HCT116 (cell line): ENCODE measurements around the gene CARMIL1. TPM values are rescaled to one million over a fixed set of nuclear protein-coding genes. Genes with fewer than 3 reads are reported as not detected.

Experiments
- ATAC-seq: fragments of 200-7000 bp; cut with Tn5 transposase; 2 replicates; pipeline ENCODE4 v1.9.1; 2020; ENCODE audit warnings: mild to moderate bottlenecking, moderate library complexity
- BruUV-seq: library from RNA; stranded (reverse); fragments of 400-500 nt; replicated peaks from 2 replicates; lab custom pipeline; 2021; lab: Mats Ljungman, UMichigan
- CTCF ChIA-PET: fragments of 300-600 bp; sonication (Branson Sonifier 250); formaldehyde crosslinking; loops from one replicate; lab custom pipeline; 2021; ENCODE audit warnings: antibody characterized with exemption; lab: Charles Lee
- POLR2A ChIA-PET: fragments of 300-600, 350-600 bp; sonication (Branson Sonifier 250); formaldehyde crosslinking; loops from one replicate; lab custom pipeline; 2021; ENCODE audit warnings: antibody characterized with exemption; lab: Charles Lee
- RAD21 ChIA-PET, 2 experiments: fragments of 300-600 bp; sonication (Branson Sonifier 250); formaldehyde crosslinking; loops; one replicate each; lab custom pipeline; 2023; ENCODE audit warnings: low total read pairs in 2 of 2; ENCODE audit not compliant: uncharacterized antibody in 2 of 2, unreplicated experiment in 2 of 2, low non-redundant PET in 1 of 2; lab: Charles Lee
- DNase-seq: peaks from one replicate; pipeline ENCODE4 v3.0.0-alpha.2; 2010; ENCODE audit warnings: low read depth, low spot score
- H2AFZ ChIP-seq: fragments of 200-600 bp; shearing (Covaris generic), sonication (generic); 2 replicates; pipeline ENCODE4 v1.6.1; 2017; ENCODE audit warnings: low read depth, mixed run types, mixed read lengths, antibody characterized with exemption, low read length; ENCODE audit not compliant: poor library complexity, severe bottlenecking
- H3K27ac ChIP-seq: 2 replicates; pipeline ENCODE4 v1.5.1; 2012; ENCODE audit warnings: low read depth, low read length
- H3K27me3 ChIP-seq: fragments of 200-600 bp; sonication (generic); 2 replicates; pipeline ENCODE4 v1.6.1; 2016; ENCODE audit warnings: mixed run types, low read length, mixed read lengths; ENCODE audit not compliant: insufficient read depth
- H3K36me3 ChIP-seq, 2 experiments: fragments of 200-500 bp in 1 of 2; fragments of 200-600 bp in 1 of 2; sonication (Bioruptor generic) in 1 of 2; sonication (generic) in 1 of 2; 2 replicates each; pipeline versions ENCODE4 v1.5.1 to v1.6.1; 2014 to 2016; ENCODE audit warnings: low read length in 2 of 2, inconsistent platforms in 1 of 2, mixed read lengths in 1 of 2, mixed run types in 1 of 2; ENCODE audit not compliant: insufficient read depth in 2 of 2, control insufficient read depth in 1 of 2
- H3K4me1 ChIP-seq, 2 experiments: fragments of 200-600 bp in 1 of 2; sonication (generic) in 1 of 2; 2 replicates each; pipeline versions ENCODE4 v1.5.1 to v1.6.1; 2012 to 2017; ENCODE audit warnings: low read length in 2 of 2, inconsistent platforms in 1 of 2, mild to moderate bottlenecking in 1 of 2, mixed read lengths in 1 of 2, mixed run types in 1 of 2, moderate library complexity in 1 of 2; ENCODE audit not compliant: insufficient read depth in 2 of 2, control insufficient read depth in 1 of 2
- H3K4me2 ChIP-seq: fragments of 200-600 bp; sonication (generic); 2 replicates; pipeline ENCODE4 v1.6.1; 2017; ENCODE audit warnings: mixed run types, low read length, mixed read lengths
- H3K4me3 ChIP-seq, 2 experiments: fragments of 200-600 bp in 1 of 2; sonication (generic) in 1 of 2; replicated peaks in 1 of 2; 2 replicates each; pipeline ENCODE4 v1.5.1; 2011 to 2016; ENCODE audit warnings: low read length in 2 of 2, control low read depth in 1 of 2, low read depth in 1 of 2, mild to moderate bottlenecking in 1 of 2, mixed read lengths in 1 of 2, mixed run types in 1 of 2
- H3K79me2 ChIP-seq: fragments of 200-600 bp; sonication (generic); 2 replicates; pipeline ENCODE4 v1.6.1; 2017; ENCODE audit warnings: mild to moderate bottlenecking, mixed run types, low read length, moderate library complexity, mixed read lengths; ENCODE audit not compliant: insufficient read depth
- H3K9ac ChIP-seq: fragments of 200-600 bp; sonication (generic); 2 replicates; pipeline ENCODE4 v1.6.1; 2016; ENCODE audit warnings: low read length, mixed read lengths
- H3K9me2 ChIP-seq: fragments of 200-600 bp; sonication (generic), shearing (Covaris generic); 2 replicates; pipeline ENCODE4 v1.6.1; 2017; ENCODE audit warnings: mixed run types, mild to moderate bottlenecking, moderate library complexity; ENCODE audit not compliant: insufficient read depth
- H3K9me3 ChIP-seq, 2 experiments: fragments of 200-500 bp in 1 of 2; fragments of 200-600 bp in 1 of 2; sonication (Bioruptor generic) in 1 of 2; sonication (generic) in 1 of 2; 2 replicates each; pipeline ENCODE4 v1.6.1; 2014 to 2017; ENCODE audit warnings: low read length in 2 of 2, mixed read lengths in 2 of 2, inconsistent platforms in 1 of 2, low read depth in 1 of 2, mild to moderate bottlenecking in 1 of 2, mixed run types in 1 of 2, moderate library complexity in 1 of 2; ENCODE audit not compliant: control insufficient read depth in 1 of 2, insufficient read depth in 1 of 2
- H4K20me1 ChIP-seq: fragments of 200-600 bp; sonication (generic), shearing (Covaris generic); 2 replicates; pipeline ENCODE4 v1.6.1; 2017; ENCODE audit warnings: mixed run types, mild to moderate bottlenecking, moderate library complexity; ENCODE audit not compliant: insufficient read depth
- ATF3 ChIP-seq: IDR thresholded peaks from 2 replicates; pipeline ENCODE4 v1.6.1; 2012
- CBX3 ChIP-seq: IDR thresholded peaks from 2 replicates; pipeline ENCODE4 v1.6.1; 2012; ENCODE audit warnings: low read depth
- CEBPB ChIP-seq: IDR thresholded peaks from 2 replicates; pipeline ENCODE4 v1.6.1; 2012; ENCODE audit warnings: low read depth
- ELF1 ChIP-seq: IDR thresholded peaks from 2 replicates; pipeline ENCODE4 v1.6.1; 2012; ENCODE audit warnings: low read depth, borderline replicate concordance
- EZH2 ChIP-seq: fragments of 200-600 bp; sonication (generic); IDR thresholded peaks from 2 replicates; pipeline ENCODE4 v1.6.1; 2017; ENCODE audit warnings: antibody characterized with exemption, mixed run types
- EZH2phosphoT487 ChIP-seq: fragments of 200-600 bp; IDR thresholded peaks from 2 replicates; pipeline ENCODE4 v1.6.1; 2018; ENCODE audit warnings: antibody characterized with exemption, borderline replicate concordance
- JUND ChIP-seq: IDR thresholded peaks from 2 replicates; pipeline ENCODE4 v1.6.1; 2012
- POLR2A ChIP-seq: IDR thresholded peaks from 2 replicates; pipeline ENCODE4 v1.7.0; 2011; ENCODE audit warnings: borderline replicate concordance; ENCODE audit not compliant: insufficient read depth, insufficient read length; ENCODE audit errors: extremely low read depth
- REST ChIP-seq: IDR thresholded peaks from 2 replicates; pipeline ENCODE4 v1.6.1; 2012; ENCODE audit warnings: low read depth
- SIN3A ChIP-seq: IDR thresholded peaks from 2 replicates; pipeline ENCODE4 v1.6.1; 2012; ENCODE audit warnings: low read depth
- SP1 ChIP-seq: IDR thresholded peaks from 2 replicates; pipeline ENCODE4 v1.6.1; 2012; ENCODE audit warnings: low read depth
- TCF7L2 ChIP-seq: IDR thresholded peaks from 2 replicates; pipeline ENCODE4 v1.7.0; 2011; ENCODE audit warnings: borderline replicate concordance, inconsistent platforms; ENCODE audit not compliant: insufficient read depth, insufficient read length; ENCODE audit errors: extremely low read depth
- ZBTB33 ChIP-seq: IDR thresholded peaks from 2 replicates; pipeline ENCODE4 v1.6.1; 2011; ENCODE audit warnings: mild to moderate bottlenecking, low read length, moderate library complexity; ENCODE audit not compliant: insufficient replicate concordance; ENCODE audit errors: extremely low read depth
- ZFX ChIP-seq: fragments of 450-650 bp; IDR thresholded peaks from 2 replicates; pipeline ENCODE4 v1.6.1; 2017
- ZNF274 ChIP-seq: fragments of 200-500 bp; sonication (Bioruptor generic); IDR thresholded peaks from 2 replicates; pipeline ENCODE4 v1.6.1; 2014; ENCODE audit warnings: mild to moderate bottlenecking, low read depth, low read length, inconsistent platforms
- intact Hi-C: fragments of 100-400 bp; cut with micrococcal nuclease; formaldehyde crosslinking; loops from 2 replicates; pipeline ENCODE4 v1.10.0; 2022
- total RNA-seq: library from RNA; stranded (reverse); gene quantifications from one replicate; pipeline ENCODE4 v1.2.1, GENCODE V29; 2021; ENCODE audit not compliant: unreplicated experiment

Gene CARMIL1
- total RNA-seq, 1 experiment from 2014 or later: 21.7 TPM

- no peak for TF ChIP-seq ATF3
- TF ChIP-seq JUND: no peak
- no peak for TF ChIP-seq CBX3
- no peak for TF ChIP-seq ZNF274
- TF ChIP-seq, all 23 proteins: peak for 0
Observed at GRCh38 chr6:25392372-25392771, 113.2 kb downstream of the CARMIL1 start (continued).

DNA sequence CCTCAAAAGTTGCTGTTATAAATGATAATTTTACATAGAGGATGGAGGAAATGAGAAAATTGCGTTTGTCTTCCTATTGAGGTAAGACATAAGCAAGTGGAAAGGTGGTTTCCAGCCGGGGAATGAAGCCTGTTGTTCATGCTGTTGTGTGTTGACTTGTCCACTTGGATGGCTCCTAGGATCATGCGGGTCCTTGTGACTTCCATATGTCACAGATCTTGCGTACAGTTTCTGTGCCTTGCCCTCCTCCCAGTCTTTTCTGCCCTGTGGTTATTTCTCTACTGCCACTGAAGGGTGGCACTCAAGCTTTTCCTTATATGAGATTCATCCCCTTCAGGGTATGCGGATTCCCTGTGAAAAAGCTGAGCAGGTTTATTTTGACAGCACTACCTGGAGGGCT is 116.6 kb downstream of the CARMIL1 start:
- CTCF ChIA-PET: no interaction called here
- H3K27ac ChIP-seq: no peak overlapping the region
- H3K79me2 ChIP-seq: peaks cover 19% of the 10 kb centered on the region
- H3K4me1 ChIP-seq: no peaks in the 10 kb centered on the region
- DNase-seq (no peak), ATAC-seq (no peak)
- RAD21 ChIA-PET: no interaction called here
- intact Hi-C loops: no loop called here
- H3K9me2 ChIP-seq: no peaks in the 10 kb centered on the region; the same call in 1 of the 2 replicates
- no TSS peak for BruUV-seq
- H3K4me2 ChIP-seq: no peak overlapping the region
- no peaks in the 10 kb centered on the region for H3K36me3 ChIP-seq
- no peak overlapping the region for H2AFZ ChIP-seq
- POLR2A ChIA-PET: no interaction called here
- H3K9ac ChIP-seq: no peak overlapping the region
- no peaks in the 10 kb centered on the region for H4K20me1 ChIP-seq
- TF ChIP-seq JUND (no peak), SP1 (no peak), ELF1 (no peak), POLR2A (no peak), TCF7L2 (no peak), ZNF274 (no peak), EZH2 (no peak), CEBPB (no peak), ZFX (no peak)
- TF ChIP-seq, all 23 proteins: peak for 0
- H3K9me3 ChIP-seq: no peaks in the 10 kb centered on the region
- no peaks in the 10 kb centered on the region for H3K27me3 ChIP-seq
- H3K4me3 ChIP-seq: no peak overlapping the region

- H3K4me2 ChIP-seq: no peak overlapping the region
- no peak overlapping the region for H2AFZ ChIP-seq
- no peak overlapping the region for H3K4me3 ChIP-seq
- H3K9ac ChIP-seq: no peak overlapping the region
- no peak overlapping the region for H3K27ac ChIP-seq
- ChIA-PET RAD21 (no interaction called here), CTCF (no interaction called here), POLR2A (no interaction called here)
- peaks cover 17% of the 10 kb centered on the region for H3K79me2 ChIP-seq
- DNase-seq (no peak), ATAC-seq (no peak)
- H3K27me3 ChIP-seq: no peaks in the 10 kb centered on the region
- no peaks in the 10 kb centered on the region for H4K20me1 ChIP-seq
- intact Hi-C loops: no loop called here
- no peaks in the 10 kb centered on the region for H3K4me1 ChIP-seq
- no peaks in the 10 kb centered on the region for H3K36me3 ChIP-seq
- no peaks in the 10 kb centered on the region; the same call in 1 of the 2 replicates for H3K9me2 ChIP-seq
- BruUV-seq: no TSS peak
- no peaks in the 10 kb centered on the region for H3K9me3 ChIP-seq
- TF ChIP-seq CBX3: no peak
- no peak for TF ChIP-seq POLR2A
- no peak for TF ChIP-seq ZBTB33
- no peak for TF ChIP-seq REST
- no peak for TF ChIP-seq JUND
- TF ChIP-seq SIN3A: no peak
- no peak for TF ChIP-seq EZH2phosphoT487
Observed at GRCh38 chr6:25397406-25397805, 118.2 kb downstream of the CARMIL1 start.
